ENCODE data around the gene PCLO.

- TF ChIP-seq FOXK2 (IDR thresholded peaks at IDR 0.05) (no peak), ARNT (IDR thresholded peaks at IDR 0.05) (no peak), ZNF384 (IDR thresholded peaks at IDR 0.05) (no peak), SP1 (IDR thresholded peaks at IDR 0.05) (no peak), TARDBP (IDR thresholded peaks at IDR 0.05) (no peak), HDGF (IDR thresholded peaks at IDR 0.05; ENCODE audit: borderline replicate concordance) (no peak), CTBP1 (IDR thresholded peaks at IDR 0.05; ENCODE audit: borderline replicate concordance) (no peak), FOXA1 (IDR thresholded peaks at IDR 0.05) (no peak), LEF1 (IDR thresholded peaks at IDR 0.05; ENCODE audit: borderline replicate concordance) (no peak), FOXM1 (IDR thresholded peaks at IDR 0.05; ENCODE audit: borderline replicate concordance) (no peak), NFRKB (IDR thresholded peaks at IDR 0.05) (no peak), SUZ12 (IDR thresholded peaks at IDR 0.05) (no peak)
Measured at GRCh38 chr7:83060218-83060617, 102.5 kb downstream of the PCLO start.
